Osteoblast (primary cell): ENCODE results near the gene MEF2D. TPM values are rescaled to one million over a fixed set of nuclear protein-coding genes. Genes with fewer than 3 reads are reported as not detected.

ENCODE experiments used
- DNase-seq: peaks from one replicate; pipeline ENCODE4 v3.0.0; 2011; ENCODE audit warnings: low spot score, mixed read lengths; ENCODE audit not compliant: insufficient read length; ENCODE audit errors: missing footprints
- H2AFZ ChIP-seq: 2 replicates; pipeline ENCODE4 v1.6.0; 2011; ENCODE audit warnings: mild to moderate bottlenecking, low read length
- H3K27ac ChIP-seq: 2 replicates; pipeline ENCODE4 v1.5.1; 2011; ENCODE audit warnings: mild to moderate bottlenecking, low read depth, low read length, moderate library complexity
- H3K27me3 ChIP-seq: 2 replicates; pipeline ENCODE4 v1.6.0; 2012; ENCODE audit warnings: mild to moderate bottlenecking, control low read depth, inconsistent platforms, low read length, moderate library complexity; ENCODE audit not compliant: insufficient read depth
- H3K36me3 ChIP-seq: 2 replicates; pipeline ENCODE4 v1.5.1; 2011; ENCODE audit warnings: mild to moderate bottlenecking, low read length, control low read depth, moderate library complexity; ENCODE audit not compliant: insufficient read depth
- H3K4me1 ChIP-seq: 2 replicates; pipeline ENCODE4 v1.5.1; 2011; ENCODE audit warnings: mild to moderate bottlenecking, low read length, control low read depth, moderate library complexity; ENCODE audit not compliant: insufficient read depth
- H3K4me2 ChIP-seq: 2 replicates; pipeline ENCODE4 v1.6.0; 2011; ENCODE audit warnings: mild to moderate bottlenecking, low read length; ENCODE audit not compliant: insufficient read depth
- H3K4me3 ChIP-seq: fragments of 200-600 bp; sonication (generic); 3 replicates; pipeline ENCODE4 v1.5.1; 2012; ENCODE audit warnings: mild to moderate bottlenecking, low read length, inconsistent platforms; ENCODE audit not compliant: insufficient read depth
- H3K79me2 ChIP-seq: 2 replicates; pipeline ENCODE4 v1.6.0; 2012; ENCODE audit warnings: mild to moderate bottlenecking, low read length, control low read depth, inconsistent platforms; ENCODE audit not compliant: insufficient read depth
- H3K9me3 ChIP-seq: 2 replicates; pipeline ENCODE4 v1.5.1; 2011; ENCODE audit warnings: low read depth, low read length, control low read depth
- H4K20me1 ChIP-seq: 2 replicates; pipeline ENCODE4 v1.6.0; 2012; ENCODE audit warnings: mild to moderate bottlenecking, low read length, control low read depth; ENCODE audit not compliant: insufficient read depth
- total RNA-seq: library from RNA; depleted of rRNA; stranded (reverse); fragments of >200 nt; gene quantifications from 2 replicates; pipeline ENCODE4 v1.2.3, GENCODE V29; 2012
- TF ChIP-seq, protein P1 (sequence below): IDR thresholded peaks from 2 replicates; pipeline ENCODE4 v1.5.1; 2011; ENCODE audit warnings: mild to moderate bottlenecking, low read depth, low read length, moderate library complexity; ENCODE audit errors: extremely low read depth

MEF2D gene
- total RNA-seq, 1 donor, result 14.1 TPM

DNA sequence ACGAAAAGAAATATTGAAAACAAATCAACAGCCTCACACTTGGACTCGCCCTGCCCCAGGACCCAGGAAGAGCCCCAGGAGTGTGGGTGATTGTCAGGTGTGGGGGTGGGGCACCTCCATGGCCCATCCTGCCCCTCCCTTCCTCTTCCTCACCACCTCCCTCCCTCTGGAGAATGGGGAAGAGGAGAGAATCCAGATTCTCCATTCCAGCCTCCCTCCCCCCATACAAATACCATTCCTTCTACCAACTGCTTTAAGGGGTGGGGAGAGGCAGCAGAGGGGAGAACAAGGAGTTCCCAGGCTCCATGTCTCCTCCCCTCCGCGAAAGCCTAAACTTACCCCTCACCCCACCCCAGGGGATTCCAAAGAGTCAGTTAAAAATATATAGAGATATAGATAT, 36.7 kb downstream of the MEF2D start:
- H3K4me2 ChIP-seq, result no peak overlapping the region
- peaks cover 26% of the 10 kb centered on the region for H3K4me1 ChIP-seq
- H3K27me3 ChIP-seq, result no peaks in the 10 kb centered on the region
- DNase-seq, result peak; percentile 71
- H2AFZ ChIP-seq, result no peak overlapping the region
- no peak overlapping the region for H3K27ac ChIP-seq
- TF ChIP-seq, protein P1, sequence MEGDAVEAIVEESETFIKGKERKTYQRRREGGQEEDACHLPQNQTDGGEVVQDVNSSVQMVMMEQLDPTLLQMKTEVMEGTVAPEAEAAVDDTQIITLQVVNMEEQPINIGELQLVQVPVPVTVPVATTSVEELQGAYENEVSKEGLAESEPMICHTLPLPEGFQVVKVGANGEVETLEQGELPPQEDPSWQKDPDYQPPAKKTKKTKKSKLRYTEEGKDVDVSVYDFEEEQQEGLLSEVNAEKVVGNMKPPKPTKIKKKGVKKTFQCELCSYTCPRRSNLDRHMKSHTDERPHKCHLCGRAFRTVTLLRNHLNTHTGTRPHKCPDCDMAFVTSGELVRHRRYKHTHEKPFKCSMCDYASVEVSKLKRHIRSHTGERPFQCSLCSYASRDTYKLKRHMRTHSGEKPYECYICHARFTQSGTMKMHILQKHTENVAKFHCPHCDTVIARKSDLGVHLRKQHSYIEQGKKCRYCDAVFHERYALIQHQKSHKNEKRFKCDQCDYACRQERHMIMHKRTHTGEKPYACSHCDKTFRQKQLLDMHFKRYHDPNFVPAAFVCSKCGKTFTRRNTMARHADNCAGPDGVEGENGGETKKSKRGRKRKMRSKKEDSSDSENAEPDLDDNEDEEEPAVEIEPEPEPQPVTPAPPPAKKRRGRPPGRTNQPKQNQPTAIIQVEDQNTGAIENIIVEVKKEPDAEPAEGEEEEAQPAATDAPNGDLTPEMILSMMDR, result no peak
- H3K36me3 ChIP-seq, result peaks cover 18% of the 10 kb centered on the region
- no peak overlapping the region for H3K4me3 ChIP-seq
- peaks cover 7% of the 10 kb centered on the region for H3K79me2 ChIP-seq
- peaks cover 41% of the 10 kb centered on the region for H4K20me1 ChIP-seq
- no peaks in the 10 kb centered on the region for H3K9me3 ChIP-seq

DNA sequence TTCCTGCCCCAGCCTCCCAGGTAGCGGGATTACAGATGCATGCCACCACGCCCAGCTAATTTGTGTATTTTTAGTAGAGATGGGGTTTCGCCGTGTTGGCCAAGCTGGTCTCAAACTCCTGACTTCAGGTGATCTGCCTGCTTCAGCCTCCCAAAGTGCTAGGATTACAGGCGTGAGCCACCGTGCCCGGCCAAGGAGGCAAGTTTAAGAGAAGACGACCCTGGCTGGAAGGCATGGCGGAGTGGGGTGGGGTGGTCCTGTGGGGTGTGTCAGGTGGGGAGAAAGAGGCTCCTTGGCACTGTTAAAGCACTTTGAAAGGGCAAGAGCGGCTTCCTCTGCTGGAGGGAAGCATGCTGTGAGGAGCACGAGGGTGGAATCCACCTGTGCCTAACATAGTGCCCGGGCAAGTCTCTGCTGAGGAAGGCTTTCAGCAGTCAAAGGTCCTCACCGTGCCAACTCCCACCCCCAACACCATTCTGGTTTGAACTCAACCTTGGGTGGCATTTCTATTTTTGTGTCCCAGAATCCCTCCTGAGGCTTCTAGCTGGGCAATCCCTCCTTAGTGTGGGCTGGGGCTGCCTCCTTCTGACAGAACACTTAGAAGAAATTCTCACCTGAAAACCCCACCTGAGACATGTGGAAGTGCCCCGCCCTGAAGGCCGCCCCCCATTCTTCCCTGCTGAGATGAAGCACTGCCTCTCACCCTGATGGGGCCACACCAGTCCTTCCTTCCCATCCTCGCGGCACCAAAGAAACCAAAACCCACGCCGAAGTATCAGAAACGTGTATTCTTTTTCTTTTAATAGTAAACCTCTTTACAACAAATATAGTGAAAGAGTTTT, 37.4 kb downstream of the MEF2D start:
- Histone ChIP-seq H4K20me1 (peaks cover 34% of the 10 kb centered on the region), H3K4me3 (no peak overlapping the region), H3K27ac (no peak overlapping the region), H2AFZ (no peak overlapping the region), H3K36me3 (peaks cover 11% of the 10 kb centered on the region), H3K4me1 (peaks cover 26% of the 10 kb centered on the region), H3K4me2 (no peak overlapping the region), H3K79me2 (peaks cover 4% of the 10 kb centered on the region), H3K27me3 (no peaks in the 10 kb centered on the region), H3K9me3 (no peaks in the 10 kb centered on the region)
- no peak for DNase-seq
- TF ChIP-seq, protein P1, result no peak

DNA sequence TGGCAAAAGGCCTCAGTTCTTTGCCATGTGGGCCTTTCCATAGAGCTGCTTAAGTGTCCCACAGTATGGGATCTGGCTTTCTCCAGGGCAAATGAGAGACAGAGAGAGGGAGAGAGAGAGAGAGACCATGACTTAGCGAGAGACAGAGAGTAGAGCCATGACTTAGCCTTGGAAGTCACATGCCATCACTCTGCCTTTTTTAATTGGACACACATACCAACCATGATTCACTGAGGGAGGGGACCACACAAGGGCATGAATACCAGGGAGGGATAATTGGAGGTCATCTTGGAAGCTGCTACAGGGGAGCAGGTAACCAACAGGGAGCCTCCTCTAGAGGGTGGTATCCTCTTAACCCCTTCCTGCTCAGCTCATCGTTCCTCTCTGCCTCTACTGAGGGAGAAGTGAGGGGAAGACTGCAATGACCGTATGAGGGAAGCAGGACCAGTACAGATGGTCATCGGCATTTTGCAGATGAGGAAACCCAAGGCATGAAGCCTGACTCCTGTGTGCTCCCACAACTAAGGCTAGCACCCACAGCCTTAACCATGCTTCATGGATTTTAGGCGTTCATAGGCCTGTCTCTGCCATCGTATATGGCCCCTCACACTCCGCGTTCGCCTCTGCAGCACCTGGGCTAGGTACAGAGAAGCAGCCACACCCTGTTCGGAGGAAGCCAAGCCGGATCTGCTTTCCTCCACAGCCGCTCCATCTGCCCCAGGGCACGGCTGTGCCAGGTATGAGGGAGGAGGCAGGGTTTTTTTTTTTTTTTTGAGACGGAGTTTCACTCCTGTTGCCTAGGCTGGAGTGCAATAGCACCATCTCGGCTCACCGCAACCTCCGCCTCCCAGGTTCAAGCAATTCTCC, 38.6 kb downstream of the MEF2D start:
- TF ChIP-seq, protein P1, result no peak
- Histone ChIP-seq H3K4me3 (no peak overlapping the region), H3K27me3 (no peaks in the 10 kb centered on the region), H4K20me1 (peaks cover 30% of the 10 kb centered on the region), H3K9me3 (no peaks in the 10 kb centered on the region), H3K27ac (no peak overlapping the region), H2AFZ (no peak overlapping the region), H3K79me2 (no peaks in the 10 kb centered on the region), H3K4me1 (peaks cover 32% of the 10 kb centered on the region), H3K36me3 (peaks cover 3% of the 10 kb centered on the region), H3K4me2 (no peak overlapping the region)
- DNase-seq, result peak; percentile 59

DNA sequence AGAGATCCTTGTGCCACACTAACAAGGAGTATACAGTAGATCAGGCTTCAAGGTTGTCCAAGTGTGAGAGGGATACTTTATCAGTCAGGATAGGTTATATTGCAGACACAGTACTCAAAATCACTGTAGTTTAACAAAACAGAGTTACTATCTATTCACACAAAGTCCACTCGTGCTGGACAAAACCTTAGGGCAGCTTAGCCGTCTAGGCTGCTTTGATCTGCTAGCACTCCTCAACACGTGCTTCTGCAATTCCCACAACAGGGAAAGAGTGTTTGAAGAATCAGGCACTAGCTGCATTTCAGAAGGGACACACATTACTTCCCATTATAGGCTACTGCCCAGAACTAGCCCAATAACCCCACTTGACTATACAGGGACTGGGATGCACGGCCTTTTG, 39.5 kb downstream of the MEF2D start:
- peaks cover 24% of the 10 kb centered on the region for H4K20me1 ChIP-seq
- no peak overlapping the region for H3K4me3 ChIP-seq
- no peak overlapping the region for H2AFZ ChIP-seq
- TF ChIP-seq, protein P1, result no peak
- H3K9me3 ChIP-seq, result no peaks in the 10 kb centered on the region
- H3K27me3 ChIP-seq, result no peaks in the 10 kb centered on the region
- H3K79me2 ChIP-seq, result no peaks in the 10 kb centered on the region
- DNase-seq, result no peak
- peaks cover 29% of the 10 kb centered on the region for H3K4me1 ChIP-seq
- H3K4me2 ChIP-seq, result no peak overlapping the region
- H3K36me3 ChIP-seq, result peaks cover 3% of the 10 kb centered on the region
- no peak overlapping the region for H3K27ac ChIP-seq
